K562 (cell line): Measurements from ENCODE around the gene BCL2L12. TPM values are rescaled to one million over a fixed set of nuclear protein-coding genes. Genes with fewer than 3 reads are reported as not detected.
A peak's percentile ranks its signal among the peaks of the same experiment; 100 is the strongest.

Experiments
- AFF1 ChIP-seq, 2 experiments: fragments of 450-650 bp; IDR thresholded peaks; 2 replicates each; pipeline ENCODE4 v1.6.1; 2018; ENCODE audit warnings: mild to moderate bottlenecking in 2 of 2, low read depth in 1 of 2; ENCODE audit not compliant: partially characterized antibody in 2 of 2
- BHLHE40 ChIP-seq: IDR thresholded peaks from 2 replicates; pipeline ENCODE4 v1.6.1; 2011; ENCODE audit warnings: low read length, improper control_type of control experiment
- DIDO1 ChIP-seq: fragments of 450-650 bp; IDR thresholded peaks from 2 replicates; pipeline ENCODE4 v1.6.1; 2016; ENCODE audit warnings: low read depth, missing biosample characterization, missing genetic modification characterization
- FOXP4 ChIP-seq: sonication (generic); formaldehyde crosslinking; IDR thresholded peaks from 2 replicates; pipeline ENCODE4 v1.8.0; 2022; ENCODE audit warnings: mild to moderate bottlenecking, missing genetic modification reagents, borderline replicate concordance
- KLF6 ChIP-seq: fragments of 250-450 bp; sonication (Bioruptor Pico); IDR thresholded peaks from 2 replicates; pipeline ENCODE4 v1.4.0; 2020; ENCODE audit warnings: mild to moderate bottlenecking, moderate library complexity, borderline replicate concordance
- LARP7 ChIP-seq: fragments of 450-650 bp; IDR thresholded peaks from 2 replicates; pipeline ENCODE4 v1.6.1; 2016
- MAFG ChIP-seq: fragments of 450-650 bp; conservative IDR thresholded peaks from 2 replicates; pipeline ENCODE4 v1.6.1; 2016; ENCODE audit warnings: missing genetic modification characterization, missing compliant biosample characterization
- NR0B1 ChIP-seq: fragments of 450-650 bp; IDR thresholded peaks from one replicate; pipeline ENCODE4 v1.6.1; 2018; ENCODE audit warnings: mild to moderate bottlenecking, moderate library complexity; ENCODE audit not compliant: partially characterized antibody
- POLR2A ChIP-seq: fragments of 450-650 bp; conservative IDR thresholded peaks from 2 replicates; pipeline ENCODE4 v1.6.1; 2016
- SOX6 ChIP-seq: fragments of 450-650 bp; IDR thresholded peaks from 2 replicates; pipeline ENCODE4 v1.6.1; 2014; ENCODE audit warnings: mild to moderate bottlenecking
- STAG1 ChIP-seq: sonication (generic); formaldehyde crosslinking; IDR thresholded peaks from 2 replicates; pipeline ENCODE4 v1.5.0; 2020; ENCODE audit warnings: missing genetic modification reagents, borderline replicate concordance
- ZNF253 ChIP-seq: fragments of 250-450 bp; sonication (Bioruptor Pico); conservative IDR thresholded peaks from 2 replicates; pipeline ENCODE4 v1.6.1; 2021; ENCODE audit warnings: mild to moderate bottlenecking
- ZNF512 ChIP-seq: IDR thresholded peaks from 2 replicates; pipeline ENCODE4 v1.6.1; 2016; ENCODE audit warnings: missing genetic modification characterization, missing compliant biosample characterization
- ZNF551 ChIP-seq: fragments of 250-450 bp; sonication (Bioruptor Pico); IDR thresholded peaks from 2 replicates; pipeline ENCODE4 v1.5.0; 2021; ENCODE audit warnings: mild to moderate bottlenecking, moderate library complexity
- ZNF589 ChIP-seq: fragments of 200-800 bp; sonication (Bioruptor generic); IDR thresholded peaks from 2 replicates; pipeline ENCODE4 v1.6.1; 2016; ENCODE audit warnings: low read depth, missing genetic modification characterization, missing compliant biosample characterization
- ZNF79 ChIP-seq: fragments of 250-450 bp; sonication (Bioruptor Pico); IDR thresholded peaks from 2 replicates; pipeline ENCODE4 v1.4.0; 2020; ENCODE audit warnings: low read depth, mild to moderate bottlenecking, moderate library complexity
- polyA plus RNA-seq, 8 experiments: library from polyadenylated mRNA; depleted of rRNA in 4 of 8; stranded (reverse) in 5 of 8; unstranded in 3 of 8; fragments of >200 nt; fragmentation: Nextera tagmentation in 2 of 8; fragmentation: Illumina TruSeq in 1 of 8; extraction: Ambion mirVana in 2 of 8; extraction: Trizol in 1 of 8; gene quantifications; 2 replicates each; pipeline versions ENCODE4 v1.2.1 to v1.2.3, GENCODE V29; 2011 to 2014; ENCODE audit warnings: inconsistent platforms in 1 of 8, missing spikeins in 1 of 8
- total RNA-seq, 7 experiments: library from RNA; depleted of rRNA in 6 of 7; stranded (reverse); fragments of >200 nt in 6 of 7; fragmentation: Illumina TruSeq in 2 of 7; extraction: Trizol in 2 of 7; gene quantifications; 2 replicates each; pipeline versions ENCODE4 v1.2.1 to v1.2.3, GENCODE V29; 2011 to 2021; ENCODE audit warnings: low replicate concordance in 1 of 7

Gene BCL2L12
- total and polyA plus RNA-seq, 9 of the 15 experiments (the other 6 are each of a cell fraction or from before 2014, with no cell fraction given) = 7.4 to 263 (median 81.2) TPM

- TF ChIP-seq ZNF512 (tag) = no peak
- TF ChIP-seq ZNF79 (CRISPR knock-in tag) = no peak
- no peak for TF ChIP-seq ZNF589 (CRISPR knock-in tag)
- no peak for TF ChIP-seq MAFG (tag)
- no peak for TF ChIP-seq ZNF253
- peak; percentile 33; the same call in 1 of the 2 replicates for TF ChIP-seq SOX6
- no peak for TF ChIP-seq DIDO1 (tag)
- TF ChIP-seq POLR2A = no peak
- peak; percentile 36 to 52 for TF ChIP-seq AFF1 (IDR thresholded peaks at IDR 0.05; ENCODE audit: low read depth in 1 of 2, partially characterized antibody in 2 of 2)
- no peak for TF ChIP-seq ZNF551 (CRISPR knock-in tag)
- no peak for TF ChIP-seq NR0B1
- TF ChIP-seq STAG1 (CRISPR knock-in tag) = peak; percentile 24; the same call in 1 of the 2 replicates
- TF ChIP-seq KLF6 = no peak
- TF ChIP-seq BHLHE40 = no peak
- TF ChIP-seq LARP7 = no peak
- no peak for TF ChIP-seq FOXP4
These were observed 6.6 kb downstream of the BCL2L12 start (continued) for GRCh38 chr19:49672131-49672919.
